ENCODE data around the gene FASTKD1.
"Not testable (repeated sequence)": the region's sequence is repeated elsewhere in the genome, so short reads cannot be mapped to it uniquely, and the experiment has no call there.

GRCh38 chr2:169516488-169516995 is 57.1 kb downstream of the FASTKD1 start:
- not testable (repeated sequence) for TF ChIP-seq POLR2A, CTCF (IDR thresholded peaks at IDR 0.05)

All from testis (tissue), 2 donors.